GM19468 (cell line): ENCODE data around the gene LILRA2.
A peak's percentile ranks its signal among the peaks of the same experiment; 100 is the strongest.

Experiments
- ATAC-seq: cut with Tn5 transposase; IDR thresholded peaks from one replicate; pipeline ENCODE4 v1.9.1; 2021; ENCODE audit warnings: mild to moderate bottlenecking, moderate library complexity, moderate number of reproducible peaks; ENCODE audit not compliant: unreplicated experiment; ENCODE audit errors: extremely low read depth

LILRA2 gene

GRCh38 chr19:54573330-54573872 is at the start of gene LILRA2:
Gene LILRA2, plus strand, starts transcription at chr19:54573790. Its CDS starts 89 bp downstream, at chr19:54573879.
- ATAC-seq: no peak

GRCh38 chr19:54525636-54526035 is 48.0 kb upstream of the LILRA2 start:
- ATAC-seq: no peak

- ATAC-seq: no peak
These were observed 46.6 kb upstream of the LILRA2 start for GRCh38 chr19:54526972-54527371.

GRCh38 chr19:54530866-54531265 is 42.7 kb upstream of the LILRA2 start:
- ATAC-seq: no peak

GRCh38 chr19:54532528-54532927 is 41.1 kb upstream of the LILRA2 start:
- ATAC-seq: peak; percentile 60

GRCh38 chr19:54533476-54533875 is 40.1 kb upstream of the LILRA2 start:
- ATAC-seq: no peak

GRCh38 chr19:54534156-54534555 is 39.4 kb upstream of the LILRA2 start:
- no peak for ATAC-seq

- no peak for ATAC-seq
These were observed 38.0 kb upstream of the LILRA2 start for GRCh38 chr19:54535601-54536000.

GRCh38 chr19:54536956-54537355 is 36.6 kb upstream of the LILRA2 start:
- no peak for ATAC-seq

- ATAC-seq: no peak
These were observed 31.9 kb upstream of the LILRA2 start for GRCh38 chr19:54541712-54542111.

GRCh38 chr19:54548806-54549205 is 24.8 kb upstream of the LILRA2 start:
- ATAC-seq: no peak

GRCh38 chr19:54549224-54549623 is 24.4 kb upstream of the LILRA2 start:
- no peak for ATAC-seq

GRCh38 chr19:54551293-54551692 is 22.3 kb upstream of the LILRA2 start:
- no peak for ATAC-seq

GRCh38 chr19:54551950-54552912 is 21.4 kb upstream of the LILRA2 start:
- no peak for ATAC-seq

GRCh38 chr19:54552913-54553310 is 20.7 kb upstream of the LILRA2 start:
- no peak for ATAC-seq

- ATAC-seq: no peak
These were observed 19.6 kb upstream of the LILRA2 start for GRCh38 chr19:54554006-54554405.

GRCh38 chr19:54554896-54555295 is 18.7 kb upstream of the LILRA2 start:
- ATAC-seq: no peak

- no peak for ATAC-seq
These were observed 17.4 kb upstream of the LILRA2 start for GRCh38 chr19:54556194-54556593.

GRCh38 chr19:54558339-54558738 is 15.3 kb upstream of the LILRA2 start:
- no peak for ATAC-seq

GRCh38 chr19:54560881-54561385 is 12.7 kb upstream of the LILRA2 start:
- no peak for ATAC-seq

GRCh38 chr19:54561840-54562239 is 11.8 kb upstream of the LILRA2 start:
- ATAC-seq: no peak
